Stimulated activated CD8-positive, alpha-beta memory T cell treated with anti-CD3 and anti-CD28 coated beads, Interleukin-12 subunit alpha, Interleukin-12 subunit beta, amount 100 ng/mL, for 24 hours (primary cell): ENCODE measurements around the gene CUL9.

Experiments
- DNase-seq: peaks from one replicate; pipeline ENCODE4 v3.0.0-alpha.2; 2020; ENCODE audit errors: extremely low read depth

CUL9 gene

DNA sequence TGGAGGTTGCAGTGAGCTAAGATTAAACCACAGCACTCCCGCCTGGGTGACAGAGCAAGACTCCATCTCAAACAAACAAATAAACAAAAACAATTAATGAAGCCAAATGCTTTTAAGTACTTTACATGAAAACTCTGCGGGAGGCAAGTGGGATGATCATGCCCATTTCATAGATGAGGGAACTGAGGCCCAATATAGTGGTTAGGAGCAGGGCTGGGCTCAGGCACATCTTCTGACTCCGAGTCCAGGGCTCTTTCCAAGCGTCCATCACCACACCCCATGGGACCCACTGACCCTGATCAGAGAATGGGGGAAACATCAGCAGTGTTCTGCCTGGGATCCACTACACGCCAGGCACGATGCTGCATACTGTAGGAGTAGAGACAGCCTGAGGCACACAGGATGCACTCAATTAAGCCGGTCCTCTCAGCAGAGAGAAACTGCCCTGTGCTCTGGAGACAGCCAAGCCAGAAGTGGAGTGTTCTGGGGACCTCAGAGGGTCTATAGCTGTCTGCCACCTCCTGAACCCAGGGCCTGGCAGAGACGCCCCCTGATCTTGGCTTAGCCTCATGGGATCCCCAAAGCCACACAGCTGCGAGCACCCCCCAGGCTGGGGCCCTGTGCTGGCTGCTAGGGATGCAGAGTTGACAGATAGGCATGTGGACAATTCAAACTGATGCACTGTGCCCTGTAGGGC is 74.8 kb downstream of the CUL9 start:
- no peak for DNase-seq

DNA sequence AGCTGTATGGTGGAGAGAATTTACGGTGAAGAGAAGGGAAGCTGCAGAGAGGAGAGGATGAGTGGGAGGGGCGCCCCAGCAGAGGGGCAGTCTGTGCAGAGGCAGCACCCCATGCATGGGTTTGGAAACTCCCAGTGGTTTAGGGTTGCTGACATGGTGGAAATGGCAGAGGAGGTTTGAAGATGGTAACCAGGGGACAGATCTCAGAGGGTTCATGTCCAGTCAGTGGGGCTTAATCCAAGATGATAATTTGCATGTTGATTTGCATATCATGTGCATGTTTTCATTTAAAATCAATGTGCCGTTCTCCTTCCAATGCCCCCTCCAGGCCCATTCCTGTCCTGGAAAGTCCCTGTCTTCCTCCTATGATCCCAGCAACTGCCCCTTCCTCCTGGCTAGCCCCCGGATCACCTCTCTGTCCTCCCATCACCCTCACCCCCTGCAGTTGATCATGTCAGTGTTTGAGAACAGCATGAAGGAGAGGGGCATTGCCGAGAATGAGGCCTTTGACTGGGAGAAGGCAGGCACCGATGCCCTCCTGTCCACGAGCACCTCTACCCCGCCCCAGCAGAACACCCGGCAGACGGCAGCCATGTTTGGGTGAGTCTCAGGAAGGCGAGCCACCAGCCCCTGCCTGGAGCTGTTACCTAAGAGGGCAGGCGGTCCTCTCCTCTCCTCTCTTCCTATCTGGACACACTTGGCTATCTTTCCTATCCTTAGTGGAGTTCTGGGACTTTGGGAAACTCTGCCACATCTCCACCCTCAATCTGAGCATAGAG is 75.6 kb downstream of the CUL9 start:
- no peak for DNase-seq

DNA sequence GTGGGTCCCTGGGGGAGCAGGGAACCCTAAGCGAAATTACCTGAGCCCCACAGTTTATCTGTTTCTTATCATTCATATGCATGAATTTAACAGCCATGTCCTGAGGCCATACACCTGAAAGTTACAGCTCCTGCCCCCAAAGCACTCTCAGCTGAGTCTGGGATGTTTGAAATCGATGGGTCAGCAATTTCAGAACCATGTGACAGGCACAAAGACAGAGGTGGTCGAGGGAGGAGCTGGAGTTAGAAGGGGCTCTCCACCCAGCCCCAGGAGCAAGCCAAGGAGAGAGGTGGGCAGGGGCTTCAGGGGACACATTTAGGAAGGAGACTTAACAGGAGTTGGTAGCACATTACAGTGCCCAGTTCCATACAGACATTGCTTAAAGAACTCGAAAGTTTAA is 76.2 kb downstream of the CUL9 start:
- no peak for DNase-seq

DNA sequence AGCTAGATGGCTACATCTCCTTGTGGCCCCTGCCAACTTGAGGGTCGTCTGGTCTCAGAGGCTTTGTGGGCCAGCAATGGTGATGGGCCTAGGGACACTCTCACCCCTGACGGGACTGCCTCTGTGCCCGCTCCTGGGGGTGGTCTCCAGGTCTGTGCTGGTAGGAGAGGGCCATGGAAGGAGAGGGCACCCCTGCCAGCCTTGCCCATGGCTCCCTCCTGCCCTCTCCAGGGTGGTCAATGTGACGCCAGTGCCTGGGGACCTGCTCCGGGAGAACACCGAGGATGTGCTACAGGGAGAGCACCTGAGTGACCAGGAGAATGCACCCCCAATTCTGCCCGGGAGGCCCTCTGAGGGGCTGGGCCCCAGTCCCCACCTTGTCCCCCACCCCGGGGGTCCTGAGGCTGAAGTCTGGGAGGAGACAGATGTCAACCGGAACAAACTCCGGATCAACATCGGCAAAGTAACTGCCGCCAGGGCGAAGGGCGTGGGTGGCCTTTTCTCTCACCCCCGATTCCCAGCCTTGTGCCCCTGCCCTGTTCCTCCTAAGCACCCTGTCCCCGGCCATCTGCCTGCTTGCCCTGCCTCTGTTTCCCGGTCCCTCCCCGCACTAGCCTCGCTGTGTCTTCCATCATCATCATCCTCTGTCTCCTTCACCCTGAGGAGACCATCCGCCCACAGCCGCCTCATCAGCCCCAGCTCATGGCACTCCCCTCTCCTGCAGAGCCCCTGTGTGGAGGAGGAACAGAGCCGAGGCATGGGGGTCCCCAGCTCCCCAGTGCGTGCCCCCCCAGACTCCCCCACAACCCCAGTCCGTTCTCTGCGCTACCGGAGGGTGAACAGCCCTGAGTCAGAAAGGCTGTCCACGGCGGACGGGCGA is 77.1 kb downstream of the CUL9 start:
- no peak for DNase-seq

- no peak for DNase-seq
These were observed 78.8 kb downstream of the CUL9 start for GRCh38 chr6:43260791-43261190.

- no peak for DNase-seq
These were observed 79.2 kb downstream of the CUL9 start for GRCh38 chr6:43261198-43261597.

DNA sequence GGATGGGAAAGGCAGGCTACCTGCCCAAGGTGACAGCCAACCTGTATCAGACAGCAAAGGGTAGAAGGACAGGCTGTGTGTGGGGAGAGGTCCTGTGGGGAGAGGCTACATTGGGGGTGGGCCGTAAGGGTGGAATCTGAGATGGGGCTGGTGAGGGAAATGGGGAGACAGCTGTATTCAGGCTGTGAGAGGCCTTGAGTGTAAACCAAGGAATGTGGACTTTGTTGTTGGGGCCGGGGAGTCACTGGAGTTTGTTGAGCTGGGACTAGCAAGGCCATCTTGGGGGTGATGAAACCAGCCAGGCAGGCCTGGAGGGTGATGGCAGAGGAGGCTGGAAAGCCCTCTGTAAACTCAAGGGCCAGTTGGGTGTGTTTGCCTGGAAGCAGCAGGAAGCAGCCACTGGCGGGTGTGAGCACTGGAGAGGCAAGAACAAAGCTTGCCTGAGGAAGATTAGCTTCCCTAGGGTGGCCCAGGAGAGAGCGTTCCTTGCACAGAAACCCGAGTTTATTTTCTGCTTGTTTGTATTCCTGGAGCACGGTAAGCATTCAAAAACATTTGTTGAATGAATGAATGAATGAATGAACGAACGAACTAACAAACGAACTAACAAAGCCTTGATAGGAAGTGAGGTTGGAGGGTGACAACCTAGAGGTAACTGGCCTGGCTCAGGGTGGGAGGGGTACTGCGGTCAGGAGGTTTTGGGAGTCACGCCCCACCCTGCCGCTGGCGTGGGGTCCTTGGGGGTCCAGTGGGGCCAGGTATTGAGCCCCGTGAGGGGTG is 80.2 kb downstream of the CUL9 start:
- DNase-seq = no peak

GRCh38 chr6:43262780-43263313 is 80.9 kb downstream of the CUL9 start:
- DNase-seq = no peak

DNA sequence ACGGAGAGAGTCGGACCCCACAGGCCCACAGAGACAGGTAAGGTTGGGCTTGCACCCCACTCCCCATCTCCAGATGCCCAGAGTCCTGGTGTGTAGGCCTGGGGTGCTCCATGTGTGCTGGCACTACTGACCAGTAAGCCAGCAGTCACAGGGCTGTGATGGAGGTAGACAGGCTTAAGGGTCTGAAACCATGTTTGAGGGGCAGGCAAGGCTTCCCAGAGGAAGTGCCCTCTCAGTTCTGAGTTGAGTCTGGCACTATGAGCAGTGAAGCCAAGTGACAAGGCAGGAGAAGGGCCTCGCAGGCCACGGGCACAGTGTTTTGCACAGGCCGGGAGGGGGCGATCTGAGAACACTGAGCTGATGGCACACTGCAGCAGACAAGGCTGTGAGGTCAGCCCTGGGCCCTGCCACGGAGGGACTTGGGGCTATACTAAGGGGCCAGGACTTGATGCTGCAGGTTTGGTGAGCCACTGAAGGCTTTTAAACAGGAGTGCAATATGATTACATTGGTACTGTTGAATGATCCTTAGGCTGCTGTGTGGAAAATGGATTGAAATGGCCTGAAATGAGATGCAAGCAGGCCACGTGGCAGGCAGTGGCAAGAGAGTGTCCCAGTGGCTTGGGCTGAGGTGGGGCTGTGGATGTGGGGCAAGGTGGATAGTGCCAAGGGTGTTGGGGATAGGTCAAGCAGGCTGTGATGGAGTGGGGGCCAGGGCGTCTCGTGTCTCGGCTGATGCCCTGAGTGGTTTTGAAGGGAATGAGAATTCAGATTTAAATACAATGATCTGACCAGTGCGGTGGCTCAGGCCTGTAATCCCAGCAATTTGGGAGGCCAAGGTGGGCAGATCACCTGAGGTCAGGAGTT is 81.5 kb downstream of the CUL9 start:
- peak; percentile 39 for DNase-seq

GRCh38 chr6:43264599-43265145 is 82.7 kb downstream of the CUL9 start:
- no peak for DNase-seq

GRCh38 chr6:43265564-43265963 is 83.6 kb downstream of the CUL9 start:
- DNase-seq = no peak

- DNase-seq = no peak
These were observed 85.8 kb downstream of the CUL9 start for GRCh38 chr6:43267619-43268354.

DNA sequence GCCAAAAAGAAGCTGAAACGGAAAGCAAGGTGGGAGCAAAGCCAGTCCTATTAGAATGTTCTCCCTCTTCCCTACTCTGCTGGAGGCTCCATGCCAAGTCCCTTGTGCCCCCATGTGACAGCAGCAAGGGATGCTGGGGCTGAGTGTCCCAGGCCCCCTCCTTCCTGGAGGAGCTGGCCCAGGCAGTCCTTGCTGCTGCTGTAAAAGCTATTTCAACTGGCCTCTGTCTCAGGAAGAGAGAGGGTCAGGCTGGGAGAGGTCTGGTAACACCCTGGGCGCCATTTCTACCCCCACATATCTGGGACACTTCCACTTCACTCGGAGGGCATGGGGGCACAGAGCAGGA is 86.3 kb downstream of the CUL9 start:
- DNase-seq = no peak

- no peak for DNase-seq
These were observed 86.8 kb downstream of the CUL9 start for GRCh38 chr6:43268782-43269272.

- DNase-seq = no peak
These were observed 87.4 kb downstream of the CUL9 start for GRCh38 chr6:43269273-43270007.

DNA sequence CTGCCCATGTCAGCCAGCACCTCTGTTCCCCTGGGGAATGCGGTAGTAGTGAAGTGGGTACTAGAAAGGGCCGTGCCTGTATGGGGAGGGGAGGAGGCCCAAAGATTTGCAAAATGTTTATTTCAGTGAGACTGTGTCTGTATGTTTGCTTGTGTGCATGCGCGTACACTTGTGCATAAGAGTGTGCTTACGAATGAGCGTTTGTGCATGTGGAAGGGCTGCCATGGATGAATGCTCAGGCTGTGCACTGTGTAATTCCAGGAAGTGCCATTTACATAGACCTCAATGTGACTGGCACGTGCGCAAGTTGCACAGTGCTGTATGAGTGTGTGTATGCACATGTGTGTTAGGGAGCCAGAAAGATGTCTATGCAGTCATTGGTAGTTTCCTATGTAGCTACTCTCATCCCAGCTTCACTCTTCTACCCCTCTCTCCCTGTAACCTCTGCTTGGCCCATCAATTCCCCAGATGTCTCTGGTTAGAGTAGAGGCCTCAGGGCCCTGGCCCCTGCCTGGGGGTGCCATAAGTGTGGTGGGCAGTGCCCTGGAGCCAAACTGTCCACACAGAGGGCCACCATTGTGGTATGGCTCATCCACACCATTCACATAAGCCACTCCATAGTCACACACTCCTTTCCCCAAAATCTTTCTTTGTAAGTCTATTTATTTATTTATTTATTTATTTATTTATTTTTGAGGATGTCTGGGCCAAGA is 89.3 kb downstream of the CUL9 start:
- no peak for DNase-seq

DNA sequence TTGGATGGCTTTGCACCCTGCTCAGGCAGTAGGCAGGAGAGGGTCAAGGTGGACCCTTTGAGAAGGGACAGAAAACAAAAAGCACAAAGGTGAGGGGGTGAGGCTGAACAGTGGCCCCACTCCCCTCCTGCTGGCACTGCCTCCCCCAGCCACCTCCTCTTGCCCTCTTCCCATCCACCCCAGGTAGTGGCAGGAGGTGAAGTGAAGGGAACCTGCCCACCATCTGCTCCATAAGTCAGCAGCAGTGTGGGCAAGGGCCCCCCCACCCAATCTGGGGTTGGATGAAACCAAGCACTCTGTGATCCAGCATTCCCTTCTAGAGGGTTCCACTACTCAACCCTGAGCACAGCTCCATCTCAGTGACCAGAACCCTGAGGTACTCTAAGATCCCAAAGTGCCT is 89.9 kb downstream of the CUL9 start:
- no peak for DNase-seq

DNA sequence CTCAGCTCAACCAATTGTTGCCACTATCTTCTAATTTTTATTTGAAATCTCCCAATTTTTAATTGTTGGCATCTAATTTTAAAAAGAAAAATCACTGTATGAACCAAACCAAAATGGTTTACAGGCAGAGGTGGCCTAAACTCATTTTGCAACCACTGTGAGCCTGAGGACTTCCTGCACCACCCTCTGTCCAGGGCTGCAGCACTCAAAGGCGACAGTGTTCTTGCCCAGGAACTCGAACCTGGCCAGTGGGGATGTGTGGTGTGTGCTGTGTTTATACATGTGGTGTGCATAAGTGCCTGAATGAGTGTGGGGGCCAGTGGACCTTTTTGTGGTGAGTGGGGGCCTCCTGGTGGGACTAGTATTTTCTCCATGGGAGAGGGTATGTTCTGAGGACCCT is 91.7 kb downstream of the CUL9 start:
- no peak for DNase-seq
